MV-4-11 (cell line): ENCODE measurements around the gene FRMD4A.
A peak's percentile ranks its signal among the peaks of the same experiment; 100 is the strongest.

Source experiments
- DNase-seq: peaks from one replicate; lab custom pipeline; 2025; lab: John Stamatoyannopoulos, UW

Gene FRMD4A

DNA sequence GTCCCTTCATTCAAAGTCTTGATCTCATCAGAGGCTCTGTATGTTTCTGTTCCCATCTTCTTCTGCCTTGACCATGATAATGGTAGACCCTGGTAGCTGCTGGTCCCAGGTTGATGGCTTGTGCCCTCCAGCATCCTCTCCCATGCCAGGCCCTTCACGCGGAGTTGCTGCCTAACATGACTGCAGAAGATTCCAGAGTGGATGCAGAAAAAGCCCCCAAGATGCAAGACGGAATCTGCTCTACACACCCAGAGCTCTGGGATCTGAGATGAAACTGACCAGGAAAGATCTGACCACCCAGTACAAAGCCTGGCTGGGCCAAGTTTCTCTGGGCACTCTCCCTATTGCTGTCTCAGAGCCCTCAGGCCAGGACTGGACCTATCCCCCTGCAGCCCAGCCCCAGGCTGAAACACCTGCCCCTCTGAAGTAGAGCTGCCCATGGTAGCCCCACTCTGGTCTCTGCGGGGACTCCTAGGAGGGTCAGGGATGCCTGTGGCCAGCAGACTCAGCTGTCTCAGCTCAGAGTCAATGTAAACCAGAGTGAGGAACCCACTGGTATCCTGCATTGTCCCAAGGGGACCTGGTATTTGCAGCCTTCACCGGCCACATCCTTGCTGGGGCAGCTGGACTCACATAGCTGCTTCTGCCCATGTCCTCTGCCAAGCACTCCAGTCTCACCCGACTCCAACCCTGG is 9.5 kb upstream of the FRMD4A start:
- no peak for DNase-seq

- DNase-seq = no peak
Observed at GRCh38 chr10:14336736-14337135, 6.0 kb upstream of the FRMD4A start.

GRCh38 chr10:14334771-14335170 is 4.0 kb upstream of the FRMD4A start:
- no peak for DNase-seq

DNA sequence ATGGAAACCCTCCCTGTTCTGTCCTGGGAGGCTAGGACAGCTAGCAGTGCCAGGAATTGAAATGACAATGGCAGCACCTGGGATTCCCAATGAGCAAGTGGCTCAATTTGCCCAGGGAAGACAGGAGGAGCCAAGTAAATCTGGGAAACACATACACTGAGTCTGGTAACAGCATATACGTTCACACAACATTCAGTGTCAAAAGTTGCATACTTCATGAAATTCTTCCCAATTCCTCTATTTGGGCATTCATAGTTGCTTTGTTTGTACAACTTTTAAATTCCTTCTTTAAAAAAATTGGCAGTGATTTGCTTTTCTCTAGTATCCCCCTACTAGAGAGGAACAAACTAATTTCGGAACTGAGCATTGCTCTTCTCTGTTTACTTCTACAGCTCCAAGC is 2.9 kb upstream of the FRMD4A start:
- DNase-seq = no peak

DNA sequence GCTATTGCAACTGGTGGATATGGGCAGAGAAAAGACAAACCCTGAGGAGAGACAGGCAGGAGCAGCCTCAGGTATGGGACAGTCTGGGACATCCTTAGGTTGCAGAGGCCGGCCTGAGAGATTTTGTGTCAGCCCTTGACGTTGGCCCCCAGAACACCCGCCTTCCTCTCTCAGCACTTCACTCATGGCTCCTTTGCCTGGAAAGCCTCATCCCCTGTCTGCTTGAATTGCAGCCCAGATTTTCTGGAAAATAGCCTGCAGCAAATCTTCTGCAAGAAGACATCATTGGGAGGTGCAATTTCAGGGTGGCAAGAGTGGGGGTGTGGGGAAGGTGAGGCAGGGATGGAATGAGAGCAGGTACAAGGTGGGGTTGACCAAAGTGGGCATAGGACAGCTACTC is 2.2 kb upstream of the FRMD4A start:
- no peak for DNase-seq

DNA sequence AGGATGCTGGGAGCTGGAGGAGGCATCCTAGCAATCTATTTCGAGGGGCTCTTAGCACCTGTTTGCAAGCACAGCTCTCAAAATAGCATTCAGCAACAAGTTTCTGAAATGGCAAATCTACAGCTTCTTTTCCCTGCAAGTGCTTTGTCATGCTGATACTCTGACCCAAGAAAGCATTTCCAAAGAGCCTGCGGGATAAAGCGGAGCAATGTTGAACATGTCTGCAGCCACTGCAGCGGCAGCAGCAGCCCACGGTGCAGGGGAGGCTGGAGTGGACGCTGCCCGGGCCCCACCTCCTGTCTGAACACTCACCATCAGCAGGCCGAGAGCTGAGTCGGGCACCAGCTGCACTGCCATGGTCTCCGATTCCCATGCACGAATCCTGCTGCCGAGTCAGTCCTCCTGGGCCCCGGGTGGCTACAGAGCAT is 964 bp downstream of the FRMD4A start:
- DNase-seq = no peak

GRCh38 chr10:14328881-14329672 is 1.6 kb downstream of the FRMD4A start:
- DNase-seq = no peak

DNA sequence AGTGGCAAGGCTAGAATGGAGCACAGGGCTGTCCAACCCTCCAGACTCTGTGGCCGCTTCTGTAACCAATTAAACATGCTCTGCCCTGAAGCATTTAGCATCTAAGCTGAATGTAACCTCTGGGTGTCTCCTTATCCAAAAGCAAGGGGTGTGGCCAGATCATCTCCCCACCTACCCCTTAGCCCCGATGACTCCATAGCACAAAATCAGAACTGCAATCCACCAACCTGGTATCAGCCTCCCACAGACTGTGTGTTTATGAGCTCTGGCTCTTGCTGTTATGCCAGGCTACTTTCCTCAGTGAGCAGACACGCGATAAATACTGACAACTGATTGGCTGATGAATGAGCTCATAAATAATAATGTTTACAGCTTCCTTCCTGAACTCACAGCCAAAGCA is 3.2 kb downstream of the FRMD4A start:
- no peak for DNase-seq

DNA sequence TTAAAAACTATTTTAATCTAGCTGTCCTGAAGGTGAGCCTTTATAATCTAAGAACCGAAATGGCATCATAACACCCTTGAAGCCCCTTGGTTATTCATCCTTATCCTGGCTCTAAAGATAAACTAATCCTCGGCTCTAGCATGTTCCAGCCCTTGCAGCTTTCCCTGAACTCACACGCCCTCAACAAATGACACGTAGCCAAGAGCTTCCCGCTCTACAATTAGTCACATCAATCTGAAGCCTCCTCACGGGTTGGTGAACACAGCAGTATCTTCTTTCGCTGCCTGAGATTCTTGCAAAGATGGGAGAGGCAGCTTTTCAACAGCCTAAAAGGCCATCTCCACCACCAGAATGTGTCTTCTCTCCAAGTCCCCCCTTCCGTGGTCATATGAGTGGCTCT is 4.1 kb downstream of the FRMD4A start:
- no peak for DNase-seq

DNA sequence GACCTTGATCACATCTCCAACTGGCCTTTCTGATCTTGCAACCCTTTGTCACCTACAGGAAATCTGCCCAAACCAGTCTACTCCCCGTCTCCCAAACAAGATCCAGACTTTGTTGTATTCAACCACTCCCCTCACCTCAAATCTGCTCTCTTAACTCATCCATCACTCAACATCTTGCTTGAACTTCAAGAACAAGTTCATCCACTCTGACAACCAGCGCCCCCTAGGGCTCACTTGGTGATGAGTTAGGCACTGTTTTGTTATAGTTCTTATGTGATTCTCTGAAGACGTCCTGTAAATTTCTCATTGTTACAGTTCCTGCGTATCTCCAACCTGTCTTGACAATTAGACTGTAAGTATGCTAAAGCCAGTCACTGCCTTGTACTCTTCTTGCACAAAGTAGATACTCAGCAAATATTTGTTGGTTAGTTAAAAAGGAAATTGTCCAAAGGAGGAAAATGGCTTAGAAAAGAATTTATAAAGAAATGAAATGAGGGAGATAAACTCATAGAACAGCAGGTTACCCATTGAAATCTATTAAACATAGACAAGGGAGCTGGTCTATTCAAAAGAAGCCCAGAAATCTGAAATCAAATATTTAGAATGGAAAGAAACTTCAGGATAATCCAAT is 5.3 kb downstream of the FRMD4A start:
- peak; percentile 50 for DNase-seq

DNA sequence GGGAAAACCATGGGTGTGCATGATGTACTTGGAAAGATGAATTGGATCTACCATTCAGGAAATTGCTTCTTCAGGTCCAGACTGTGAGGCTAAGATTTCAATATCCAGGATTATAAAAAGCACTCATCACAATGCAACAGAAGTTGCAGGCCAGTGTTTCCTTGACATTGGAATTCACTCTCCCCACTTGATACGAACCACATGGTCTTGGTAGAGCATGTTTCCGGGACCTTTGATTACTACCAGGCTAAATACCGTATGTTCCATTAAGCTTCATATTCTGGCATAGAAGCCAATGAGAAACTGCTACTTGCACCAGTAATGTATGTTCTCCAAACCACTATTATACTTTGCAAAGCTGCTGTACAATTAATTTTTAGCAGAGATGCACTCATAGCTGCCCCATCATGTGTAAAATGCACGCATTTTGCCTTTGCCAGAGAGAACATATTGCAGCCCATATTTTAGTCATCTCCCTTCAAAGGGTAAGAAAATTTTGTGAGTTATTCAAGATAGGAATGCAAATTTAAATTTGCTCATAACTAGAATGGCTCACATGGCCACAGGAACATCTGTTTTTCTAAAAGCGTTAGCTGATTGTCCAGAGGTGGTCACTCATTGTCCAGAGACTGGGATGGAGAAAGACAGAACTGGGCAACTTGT is 8.1 kb downstream of the FRMD4A start:
- no peak for DNase-seq

DNA sequence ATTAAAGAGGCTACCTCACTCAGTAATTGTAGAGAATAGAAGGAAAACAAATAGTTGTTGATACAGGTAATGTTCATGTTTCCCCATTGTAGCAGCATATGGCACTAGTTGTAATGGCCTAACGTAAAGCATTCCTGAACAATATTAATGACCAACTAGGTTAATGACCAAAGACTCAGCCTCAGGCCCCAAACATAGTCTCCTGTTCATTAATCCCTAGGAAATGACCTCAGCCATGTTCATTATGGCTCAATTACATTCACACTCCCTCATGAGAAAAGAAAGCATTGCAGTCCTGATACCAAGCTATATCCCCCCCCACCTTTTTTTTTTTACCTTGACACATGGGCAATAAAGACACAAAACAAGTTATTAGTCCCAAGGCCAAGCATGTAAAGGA is 12.7 kb downstream of the FRMD4A start:
- DNase-seq = no peak

GRCh38 chr10:14312014-14312413 is 18.7 kb downstream of the FRMD4A start:
- DNase-seq = no peak

DNA sequence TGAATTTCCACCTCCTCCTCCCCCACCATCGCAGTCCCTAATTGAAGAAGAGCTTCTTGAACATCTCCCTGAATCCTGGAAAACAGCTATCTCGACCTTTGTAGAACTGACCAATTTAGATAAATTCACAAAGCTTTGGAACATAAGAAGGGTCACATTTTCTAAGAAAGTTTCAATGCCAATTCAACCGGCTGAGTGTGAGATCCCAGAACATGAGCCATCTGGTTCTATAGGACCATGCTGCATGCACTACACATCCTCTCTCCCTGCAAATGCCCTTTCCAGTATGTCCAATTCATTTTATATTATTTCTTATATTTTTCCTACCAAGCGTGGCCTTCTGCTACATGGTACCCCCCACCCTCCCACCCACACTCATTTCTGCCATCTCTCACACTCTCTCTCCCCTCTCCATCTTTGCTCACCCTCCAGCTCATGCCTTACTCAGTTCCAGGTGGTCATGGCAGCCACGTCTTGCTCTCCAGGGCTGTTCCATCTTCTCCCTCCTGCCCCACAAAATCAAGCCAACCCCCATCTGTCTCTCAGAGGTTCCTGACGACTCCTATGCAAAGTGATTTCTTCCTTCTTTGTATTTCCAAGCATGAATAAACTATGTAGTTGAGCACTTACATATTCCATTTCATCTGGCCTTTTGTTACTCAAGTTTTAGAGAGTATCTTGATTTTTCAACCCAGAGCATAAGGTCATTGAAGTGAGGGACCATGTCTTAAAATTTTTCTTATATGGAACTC is 19.3 kb downstream of the FRMD4A start:
- DNase-seq = no peak

GRCh38 chr10:14309593-14309992 is 21.1 kb downstream of the FRMD4A start:
- peak; percentile 73 for DNase-seq

DNA sequence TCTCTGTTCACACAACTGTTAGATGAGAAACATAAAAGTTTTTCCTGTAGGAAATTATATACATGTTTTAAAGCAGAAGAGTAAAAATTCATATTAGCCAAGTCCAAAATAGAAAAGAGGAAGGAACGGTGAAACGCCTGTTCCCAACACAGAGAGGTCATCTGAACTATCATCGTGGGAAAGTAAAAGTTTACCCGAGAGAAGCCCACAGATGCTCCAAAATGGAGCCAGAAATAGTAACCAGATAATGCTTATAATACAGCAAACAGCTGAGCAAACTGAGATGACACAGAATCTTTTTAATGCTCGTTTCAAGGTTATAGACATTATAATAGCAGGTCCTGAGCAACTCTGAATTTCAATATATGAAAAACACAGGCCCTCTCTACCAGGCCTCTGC is 24.5 kb downstream of the FRMD4A start:
- DNase-seq = peak; percentile 74

GRCh38 chr10:14304046-14304445 is 26.7 kb downstream of the FRMD4A start:
- DNase-seq = no peak

DNA sequence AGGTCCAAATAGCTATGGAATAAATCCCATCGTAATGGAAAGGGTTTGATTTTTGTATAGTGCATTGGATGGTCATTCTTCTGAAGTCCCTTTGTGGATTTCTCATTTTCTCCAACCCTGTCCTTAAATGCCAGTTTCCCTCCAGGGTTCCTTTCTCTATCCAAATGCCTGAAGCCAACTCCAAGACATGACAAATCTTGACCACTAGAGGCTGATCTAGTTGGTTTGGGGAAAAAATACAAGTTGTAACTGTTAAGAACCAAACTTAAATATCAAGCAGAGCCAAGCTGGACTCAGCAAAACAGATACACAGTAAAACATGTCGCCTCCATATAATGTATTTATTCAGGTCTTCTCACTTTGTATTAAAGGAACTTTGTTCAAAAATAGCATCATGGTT is 28.7 kb downstream of the FRMD4A start:
- no peak for DNase-seq

GRCh38 chr10:14299556-14299955 is 31.2 kb downstream of the FRMD4A start:
- DNase-seq = no peak

GRCh38 chr10:14296065-14296709 is 34.5 kb downstream of the FRMD4A start:
- DNase-seq = no peak

DNA sequence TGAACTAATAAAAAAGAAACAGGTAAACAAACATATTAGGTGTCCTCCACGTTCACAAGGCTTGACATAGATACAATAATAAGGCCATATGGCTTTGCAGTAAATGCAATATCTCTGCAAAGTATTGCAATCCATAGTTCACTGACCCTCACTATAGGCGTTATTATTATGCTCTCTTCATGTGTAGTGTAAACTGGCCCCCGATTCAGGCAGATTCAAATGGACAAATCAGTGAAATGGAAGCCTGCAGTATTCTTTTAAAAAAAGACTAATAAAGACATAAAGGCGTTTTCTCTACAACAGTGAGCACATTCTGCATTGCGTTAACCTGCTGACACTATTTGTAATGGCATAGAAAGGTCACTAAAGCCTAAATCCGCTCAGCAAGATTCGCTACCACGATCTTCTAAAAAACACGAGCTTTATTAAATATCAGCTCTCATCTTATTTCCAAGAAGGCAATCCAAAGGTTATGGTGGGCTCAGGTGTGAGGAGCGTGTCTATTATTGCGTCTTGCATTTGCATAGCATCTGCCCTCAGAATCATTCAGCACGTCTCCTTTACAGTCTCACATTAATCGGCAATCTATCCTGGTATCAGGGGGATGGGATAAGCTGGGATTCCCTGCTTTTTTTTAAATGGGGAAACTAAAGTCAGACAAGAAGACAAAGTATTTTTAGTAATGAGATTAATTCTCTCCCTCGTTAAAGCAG is 36.2 kb downstream of the FRMD4A start:
- DNase-seq = no peak
